Measurements from ENCODE around the gene UBE2M. TPM values are rescaled to one million over a fixed set of nuclear protein-coding genes. Genes with fewer than 3 reads are reported as not detected.

UBE2M gene
- total and polyA plus RNA-seq, 2 experiments from 2014 or later = 27.6 to 64.5 TPM

GRCh38 chr19:58531034-58531840 is 27.2 kb downstream of the UBE2M start (continued):
- TF ChIP-seq ZNF462 (CRISPR knock-in tag; IDR thresholded peaks at IDR 0.05) (no peak), EZH2phosphoT487 (IDR thresholded peaks at IDR 0.05; ENCODE audit: unreplicated experiment) (no peak), CTCF (conservative IDR thresholded peaks at IDR 0.05; ENCODE audit: low read depth in 2 of 2) (no peak), CREB1 (CRISPR knock-in tag; IDR thresholded peaks at IDR 0.05; ENCODE audit: low read depth) (no peak), EZH2 (IDR thresholded peaks at IDR 0.05; ENCODE audit: low read depth, unreplicated experiment) (no peak)

GRCh38 chr19:58529405-58529804 is 29.0 kb downstream of the UBE2M start:
- Histone ChIP-seq H3F3A (replicated peaks; ENCODE audit: low read depth) (no peaks in the 10 kb centered on the region), H3K36me3 (ENCODE audit: insufficient read depth) (no peaks in the 10 kb centered on the region), H3K79me2 (replicated peaks; ENCODE audit: insufficient read depth) (no peaks in the 10 kb centered on the region), H3K9me2 (ENCODE audit: insufficient read depth) (no peaks in the 10 kb centered on the region), H3K27ac (ENCODE audit: low read depth) (no peak overlapping the region), H3K4me2 (no peak overlapping the region), H3K4me3 (no peak overlapping the region), H2AFZ (no peak overlapping the region), H3K27me3 (ENCODE audit: insufficient read depth) (no peaks in the 10 kb centered on the region; the same call in 1 of the 2 replicates), H3K4me1 (ENCODE audit: insufficient read depth) (peaks cover 5% of the 10 kb centered on the region; the same call in 1 of the 2 replicates), H4K20me1 (replicated peaks; ENCODE audit: insufficient read depth) (no peaks in the 10 kb centered on the region)
- Mint-ChIP-seq H3K36me3 (ENCODE audit: low read depth) (no peaks in the 10 kb centered on the region), H3K9me3 (no peaks in the 10 kb centered on the region), H3K27ac (no peak overlapping the region), H3K4me1 (peaks cover 17% of the 10 kb centered on the region), H3K27me3 (ENCODE audit: insufficient read depth, low read depth, poor library complexity) (peaks cover 16% of the 10 kb centered on the region), H3K4me3 (no peak overlapping the region)
- no peak for ATAC-seq
- no peak for DNase-seq (ENCODE audit: low spot score)
- TF ChIP-seq REST (IDR thresholded peaks at IDR 0.05; ENCODE audit: unreplicated experiment) (no peak), EZH2 (IDR thresholded peaks at IDR 0.05; ENCODE audit: low read depth, unreplicated experiment) (no peak), CTCF (conservative IDR thresholded peaks at IDR 0.05; ENCODE audit: low read depth in 2 of 2) (no peak), JUNB (IDR thresholded peaks at IDR 0.05; ENCODE audit: unreplicated experiment) (no peak), ZNF114 (CRISPR knock-in tag; IDR thresholded peaks at IDR 0.05) (no peak), NANOG (IDR thresholded peaks at IDR 0.05; ENCODE audit: borderline replicate concordance) (no peak)

Measured in GM23338 (cell line).